Large intestine (tissue), 12 donors: Measurements from ENCODE around the gene ACKR4. TPM values are rescaled to one million over a fixed set of nuclear protein-coding genes. Genes with fewer than 3 reads are reported as not detected.
"Not testable (repeated sequence)": the region's sequence is repeated elsewhere in the genome, so short reads cannot be mapped to it uniquely, and the experiment has no call there.

Source experiments
- DNase-seq, 2 donors: peaks; one replicate each; pipeline versions ENCODE4 v3.0.0 to v3.0.0-alpha.2; 2013
- H3K27ac ChIP-seq: one replicate; pipeline ENCODE4 v1.5.1; 2013; ENCODE audit warnings: low read length
- H3K27me3 ChIP-seq: 2 replicates; pipeline ENCODE4 v1.6.1; 2013; ENCODE audit warnings: low read length; ENCODE audit not compliant: control insufficient read depth, insufficient read depth
- H3K36me3 ChIP-seq: 2 replicates; pipeline ENCODE4 v1.6.1; 2013; ENCODE audit warnings: low read length; ENCODE audit not compliant: control insufficient read depth, insufficient read depth
- H3K4me1 ChIP-seq: one replicate; pipeline ENCODE4 v1.6.1; 2013; ENCODE audit warnings: low read length; ENCODE audit not compliant: control insufficient read depth, insufficient read depth
- H3K4me3 ChIP-seq: one replicate; pipeline ENCODE4 v1.5.1; 2013; ENCODE audit warnings: low read length
- H3K9me3 ChIP-seq: one replicate; pipeline ENCODE4 v1.6.1; 2013; ENCODE audit warnings: mild to moderate bottlenecking, low read depth, low read length, moderate library complexity; ENCODE audit not compliant: control insufficient read depth
- WGBS: methylation state at CpG from one replicate; pipeline ENCODE4 v1.1.5; 2013; ENCODE audit warnings: low lambda C conversion rate; ENCODE audit not compliant: insufficient coverage; 5-methylcytosine and 5-hydroxymethylcytosine counted together
- long read RNA-seq, 11 donors: transcript quantifications; one replicate each; lab custom pipeline, GENCODE V29; 2026
- polyA plus RNA-seq: library from polyadenylated mRNA; unstranded; fragments of 120-200 nt; gene quantifications from one replicate; pipeline ENCODE4 v1.2.1, GENCODE V29; 2013

The ACKR4 gene
- polyA plus RNA-seq: 4.4 TPM
- long read RNA-seq, donor 1: 0 reads
- long read RNA-seq, donor 2, partial matches to known transcripts: 0 of 2 reads
- long read RNA-seq, donor 2, other reads (novel, unspliced or antisense): 0 of 2 reads
- long read RNA-seq, donor 3: 0 reads
- long read RNA-seq, donor 4: 0 reads
- long read RNA-seq, donor 5: 0 reads
- long read RNA-seq, donor 6, partial matches to known transcripts: 0 of 3 reads
- long read RNA-seq, donor 6, other reads (novel, unspliced or antisense): 0 of 3 reads
- long read RNA-seq, donor 7: 0 reads
- long read RNA-seq, donor 8, partial matches to known transcripts: 27 of 30 reads
- long read RNA-seq, donor 8, other reads (novel, unspliced or antisense): 0 of 30 reads
- long read RNA-seq, donor 9, partial matches to known transcripts: 0 of 1 reads
- long read RNA-seq, donor 9, other reads (novel, unspliced or antisense): 0 of 1 reads
- long read RNA-seq, donor 10: 0 reads
- long read RNA-seq, donor 11, partial matches to known transcripts: 0 of 1 reads
- long read RNA-seq, donor 11, other reads (novel, unspliced or antisense): 0 of 1 reads

- DNase-seq: peak in 1 of 2 donors; percentile 57
- no peak within 1 kb of the TSS for H3K4me3 ChIP-seq
- WGBS: 33% methylated on average over 2 of the region's 2 CpGs
Observed at GRCh38 chr3:132596816-132597433, at the start of gene ACKR4. ACKR4 (plus strand) TSS chr3:132597270; CDS start chr3:132600398, 3,128 bp downstream.

GRCh38 chr3:132549169-132549568 lies 47.9 kb upstream of the ACKR4 start:
- DNase-seq: no peak
- WGBS: no CpG with 5 or more reads among the region's 8 CpGs
- Histone ChIP-seq H3K4me3 (no peak overlapping the region), H3K9me3 (no peaks in the 10 kb centered on the region), H3K27me3 (no peaks in the 10 kb centered on the region), H3K36me3 (no peaks in the 10 kb centered on the region), H3K4me1 (no peaks in the 10 kb centered on the region), H3K27ac (no peak overlapping the region)

More at GRCh38 chr3:132596816-132597433, at the start of gene ACKR4:
- H3K4me1 ChIP-seq: no peaks in the 10 kb centered on the region
- H3K36me3 ChIP-seq: peaks cover 12% of the 10 kb centered on the region
- H3K27me3 ChIP-seq: no peaks in the 10 kb centered on the region
- no peaks in the 10 kb centered on the region for H3K9me3 ChIP-seq
- no peak within 1 kb of the TSS for H3K27ac ChIP-seq

- Histone ChIP-seq H3K4me3 (no peak overlapping the region), H3K4me1 (no peaks in the 10 kb centered on the region), H3K27ac (no peak overlapping the region), H3K27me3 (no peaks in the 10 kb centered on the region), H3K36me3 (no peaks in the 10 kb centered on the region), H3K9me3 (no peaks in the 10 kb centered on the region)
- DNase-seq: no peak
Observed at GRCh38 chr3:132549890-132550578, 47.0 kb upstream of the ACKR4 start.

GRCh38 chr3:132550579-132551305 lies 46.3 kb upstream of the ACKR4 start:
- H3K36me3 ChIP-seq: no peaks in the 10 kb centered on the region
- no peaks in the 10 kb centered on the region for H3K9me3 ChIP-seq
- no peaks in the 10 kb centered on the region for H3K27me3 ChIP-seq
- no CpG with 5 or more reads among the region's 3 CpGs for WGBS
- H3K4me3 ChIP-seq: no peak overlapping the region
- H3K27ac ChIP-seq: no peak overlapping the region
- H3K4me1 ChIP-seq: no peaks in the 10 kb centered on the region
- DNase-seq: no peak

GRCh38 chr3:132553826-132554225 lies 43.2 kb upstream of the ACKR4 start:
- no peak overlapping the region for H3K4me3 ChIP-seq
- no CpG with 5 or more reads among the region's 6 CpGs for whole genome bisulfite sequencing
- H3K9me3 ChIP-seq: no peaks in the 10 kb centered on the region
- no peak for DNase-seq
- no peaks in the 10 kb centered on the region for H3K4me1 ChIP-seq
- no peak overlapping the region for H3K27ac ChIP-seq
- no peaks in the 10 kb centered on the region for H3K27me3 ChIP-seq
- H3K36me3 ChIP-seq: peaks cover 12% of the 10 kb centered on the region

GRCh38 chr3:132554437-132554836 lies 42.6 kb upstream of the ACKR4 start:
- H3K4me3 ChIP-seq: no peak overlapping the region
- H3K9me3 ChIP-seq: no peaks in the 10 kb centered on the region
- WGBS: 73% methylated on average over 2 of the region's 8 CpGs
- H3K36me3 ChIP-seq: peaks cover 16% of the 10 kb centered on the region
- H3K27me3 ChIP-seq: no peaks in the 10 kb centered on the region
- no peak overlapping the region for H3K27ac ChIP-seq
- H3K4me1 ChIP-seq: no peaks in the 10 kb centered on the region
- DNase-seq: no peak

GRCh38 chr3:132555306-132556035 lies 41.6 kb upstream of the ACKR4 start:
- Histone ChIP-seq H3K9me3 (no peaks in the 10 kb centered on the region), H3K27ac (no peak overlapping the region), H3K36me3 (peaks cover 17% of the 10 kb centered on the region), H3K4me3 (no peak overlapping the region), H3K27me3 (no peaks in the 10 kb centered on the region), H3K4me1 (no peaks in the 10 kb centered on the region)
- DNase-seq: no peak
- WGBS: no CpG with 5 or more reads among the region's 5 CpGs

GRCh38 chr3:132556036-132556386 lies 41.1 kb upstream of the ACKR4 start:
- not testable (repeated sequence) for H3K9me3 ChIP-seq, H3K27me3 ChIP-seq, H3K4me1 ChIP-seq, DNase-seq, H3K4me3 ChIP-seq, H3K27ac ChIP-seq
- no CpG with 5 or more reads among the region's 3 CpGs for WGBS
- peaks cover 18% of the 10 kb centered on the region for H3K36me3 ChIP-seq

- Histone ChIP-seq H3K4me1 (no peaks in the 10 kb centered on the region), H3K4me3 (no peak overlapping the region), H3K9me3 (no peaks in the 10 kb centered on the region), H3K36me3 (peaks cover 18% of the 10 kb centered on the region), H3K27ac (no peak overlapping the region), H3K27me3 (no peaks in the 10 kb centered on the region)
- no peak for DNase-seq
- WGBS: 100% methylated on average over 4 of the region's 8 CpGs
Observed at GRCh38 chr3:132556508-132557159, 40.4 kb upstream of the ACKR4 start.
